Measurements from ENCODE around the gene CEP104.

DNA sequence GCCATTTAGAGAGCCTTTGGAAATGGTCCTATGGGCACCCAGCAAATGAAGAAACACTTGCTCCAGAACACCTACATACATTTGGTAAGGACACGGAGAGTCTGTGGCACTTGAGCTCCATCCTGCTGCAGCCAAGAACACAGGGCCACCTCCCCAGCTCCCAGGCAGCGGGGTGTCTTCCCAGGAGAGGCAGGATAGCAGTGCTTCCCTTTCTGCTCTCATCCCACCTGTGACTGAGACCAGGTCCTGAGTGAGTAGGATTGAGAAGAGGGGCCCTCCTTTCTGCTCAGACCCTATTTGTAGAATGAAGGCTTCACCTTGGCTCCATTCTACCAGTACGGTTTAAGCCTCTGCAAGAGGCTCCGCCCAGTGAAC is 38.9 kb upstream of the CEP104 start:
- TF ChIP-seq POLR2A (IDR thresholded peaks at IDR 0.05) (no peak), POLR2AphosphoS5 (IDR thresholded peaks at IDR 0.05) (no peak)
- TF ChIP-seq, protein P1, sequence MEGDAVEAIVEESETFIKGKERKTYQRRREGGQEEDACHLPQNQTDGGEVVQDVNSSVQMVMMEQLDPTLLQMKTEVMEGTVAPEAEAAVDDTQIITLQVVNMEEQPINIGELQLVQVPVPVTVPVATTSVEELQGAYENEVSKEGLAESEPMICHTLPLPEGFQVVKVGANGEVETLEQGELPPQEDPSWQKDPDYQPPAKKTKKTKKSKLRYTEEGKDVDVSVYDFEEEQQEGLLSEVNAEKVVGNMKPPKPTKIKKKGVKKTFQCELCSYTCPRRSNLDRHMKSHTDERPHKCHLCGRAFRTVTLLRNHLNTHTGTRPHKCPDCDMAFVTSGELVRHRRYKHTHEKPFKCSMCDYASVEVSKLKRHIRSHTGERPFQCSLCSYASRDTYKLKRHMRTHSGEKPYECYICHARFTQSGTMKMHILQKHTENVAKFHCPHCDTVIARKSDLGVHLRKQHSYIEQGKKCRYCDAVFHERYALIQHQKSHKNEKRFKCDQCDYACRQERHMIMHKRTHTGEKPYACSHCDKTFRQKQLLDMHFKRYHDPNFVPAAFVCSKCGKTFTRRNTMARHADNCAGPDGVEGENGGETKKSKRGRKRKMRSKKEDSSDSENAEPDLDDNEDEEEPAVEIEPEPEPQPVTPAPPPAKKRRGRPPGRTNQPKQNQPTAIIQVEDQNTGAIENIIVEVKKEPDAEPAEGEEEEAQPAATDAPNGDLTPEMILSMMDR (IDR thresholded peaks at IDR 0.05) = no peak
